OCI-LY7 (cell line): ENCODE data around the gene NLGN1. TPM values are rescaled to one million over a fixed set of nuclear protein-coding genes. Genes with fewer than 3 reads are reported as not detected.

ENCODE experiments used
- BruUV-seq: library from RNA; stranded (reverse); fragments of 400-500 nt; replicated peaks from 2 replicates; lab custom pipeline; 2021; lab: Mats Ljungman, UMichigan
- CTCF ChIA-PET: fragments of 300-600 bp; sonication (Branson Sonifier 250); formaldehyde crosslinking; loops from one replicate; lab custom pipeline; 2022; ENCODE audit warnings: antibody characterized with exemption; ENCODE audit not compliant: unreplicated experiment; lab: Charles Lee
- POLR2A ChIA-PET: fragments of 300-600 bp; sonication (Branson Sonifier 250); formaldehyde crosslinking; loops from one replicate; lab custom pipeline; 2022; ENCODE audit warnings: antibody characterized with exemption; lab: Charles Lee
- DNase-seq: peaks from one replicate; pipeline ENCODE4 v3.0.0-alpha.2; 2015; ENCODE audit warnings: low spot score
- H2AFZ ChIP-seq: fragments of 200-600 bp; sonication (generic), shearing (Covaris generic); 2 replicates; pipeline ENCODE4 v1.6.1; 2014; ENCODE audit warnings: mild to moderate bottlenecking, antibody characterized with exemption, low read length, moderate library complexity
- H3K27ac ChIP-seq: fragments of 200-600 bp; sonication (generic); 2 replicates; pipeline ENCODE4 v1.5.1; 2014; ENCODE audit warnings: mixed run types, low read depth, mild to moderate bottlenecking, moderate library complexity, low read length, inconsistent platforms; ENCODE audit not compliant: poor library complexity, severe bottlenecking
- H3K36me3 ChIP-seq: fragments of 200-600 bp; sonication (generic); 2 replicates; pipeline ENCODE4 v1.6.1; 2014; ENCODE audit warnings: mild to moderate bottlenecking, antibody characterized with exemption, low read length, moderate library complexity, mixed read lengths; ENCODE audit not compliant: insufficient read depth
- H3K4me1 ChIP-seq: fragments of 200-600 bp; sonication (generic); 2 replicates; pipeline ENCODE4 v1.5.1; 2014; ENCODE audit warnings: mild to moderate bottlenecking, low read length; ENCODE audit not compliant: insufficient read depth, poor library complexity, severe bottlenecking
- H3K4me2 ChIP-seq: fragments of 200-600 bp; sonication (generic); 2 replicates; pipeline ENCODE4 v1.6.1; 2014; ENCODE audit warnings: mild to moderate bottlenecking, low read length
- H3K4me3 ChIP-seq: fragments of 200-600 bp; sonication (generic); 2 replicates; pipeline ENCODE4 v1.5.1; 2014; ENCODE audit warnings: mild to moderate bottlenecking, low read depth, low read length; ENCODE audit not compliant: poor library complexity, severe bottlenecking
- H3K79me2 ChIP-seq: fragments of 200-600 bp; sonication (generic); 2 replicates; pipeline ENCODE4 v1.6.1; 2016; ENCODE audit warnings: low read depth, mild to moderate bottlenecking, low read length, moderate library complexity, mixed read lengths; ENCODE audit not compliant: insufficient read depth
- H3K9me2 ChIP-seq: fragments of 200-600 bp; sonication (generic); 2 replicates; pipeline ENCODE4 v1.6.1; 2016; ENCODE audit warnings: mild to moderate bottlenecking, low read length, mixed read lengths; ENCODE audit not compliant: insufficient read depth
- H3K9me3 ChIP-seq: fragments of 200-600 bp; sonication (generic); 2 replicates; pipeline ENCODE4 v1.6.1; 2014; ENCODE audit warnings: mild to moderate bottlenecking, mixed run types, low read length, mixed read lengths
- H4K20me1 ChIP-seq: fragments of 200-600 bp; sonication (generic); 2 replicates; pipeline ENCODE4 v1.6.1; 2014; ENCODE audit warnings: mild to moderate bottlenecking, antibody characterized with exemption, low read length, moderate library complexity, mixed read lengths; ENCODE audit not compliant: insufficient read depth
- CTCF ChIP-seq: fragments of 200-600 bp; sonication (generic); conservative IDR thresholded peaks from 2 replicates; pipeline ENCODE4 v1.5.1; 2014; ENCODE audit warnings: mild to moderate bottlenecking, antibody characterized with exemption, low read length, moderate library complexity, mixed read lengths
- EZH2phosphoT487 ChIP-seq: fragments of 200-600 bp; sonication (generic); IDR thresholded peaks from 2 replicates; pipeline ENCODE4 v1.6.1; 2018; ENCODE audit warnings: low read depth, borderline replicate concordance, mild to moderate bottlenecking, mixed run types, antibody characterized with exemption, low read length, moderate library complexity, mixed read lengths
- intact Hi-C: fragments of 100-400 bp; cut with micrococcal nuclease; formaldehyde crosslinking; loops from one replicate; pipeline ENCODE4 v1.10.0; 2022; ENCODE audit not compliant: unreplicated experiment
- total RNA-seq, 2 experiments: library from RNA; depleted of rRNA in 1 of 2; stranded (reverse); fragments of >200 nt in 1 of 2; shearing (Covaris generic) in 1 of 2; gene quantifications; 2 replicates each; pipeline ENCODE4 v1.2.3, GENCODE V29; 2014 to 2022

NLGN1 gene
- total RNA-seq, 2 experiments from 2014 or later = not detected

GRCh38 chr3:173839859-173840258 is 442.3 kb downstream of the NLGN1 start:
- POLR2A ChIA-PET = interaction anchor here (0.7 kb wide), 2 partner anchors 14 to 204 kb away, joined by 3 read pairs; no protein-coding TSS in a partner anchor
- Histone ChIP-seq H3K27ac (no peak overlapping the region), H4K20me1 (no peaks in the 10 kb centered on the region), H3K36me3 (no peaks in the 10 kb centered on the region), H3K9me2 (no peaks in the 10 kb centered on the region), H3K4me3 (no peak overlapping the region), H3K4me1 (no peaks in the 10 kb centered on the region), H3K9me3 (no peaks in the 10 kb centered on the region), H3K79me2 (no peaks in the 10 kb centered on the region), H2AFZ (no peak overlapping the region), H3K4me2 (no peak overlapping the region)
- intact Hi-C loops = no loop called here
- DNase-seq = no peak
- TF ChIP-seq EZH2phosphoT487 (no peak), CTCF (no peak)
- CTCF ChIA-PET = no interaction called here
- no TSS peak for BruUV-seq

GRCh38 chr3:173841334-173841733 is 443.8 kb downstream of the NLGN1 start:
- no peak for DNase-seq
- H3K4me2 ChIP-seq = no peak overlapping the region
- TF ChIP-seq EZH2phosphoT487 (no peak), CTCF (no peak)
- ChIA-PET CTCF (no interaction called here), POLR2A (no interaction called here)
- no peaks in the 10 kb centered on the region for H3K4me1 ChIP-seq
- no peaks in the 10 kb centered on the region for H3K36me3 ChIP-seq
- intact Hi-C loops = no loop called here
- no peak overlapping the region for H3K4me3 ChIP-seq
- H2AFZ ChIP-seq = no peak overlapping the region
- H3K9me3 ChIP-seq = no peaks in the 10 kb centered on the region
- H3K27ac ChIP-seq = no peak overlapping the region
- no peaks in the 10 kb centered on the region for H3K9me2 ChIP-seq
- BruUV-seq = no TSS peak
- no peaks in the 10 kb centered on the region for H4K20me1 ChIP-seq
- H3K79me2 ChIP-seq = no peaks in the 10 kb centered on the region

- TF ChIP-seq EZH2phosphoT487 = no peak
These were observed 445.5 kb downstream of the NLGN1 start for GRCh38 chr3:173843060-173843459.

More at GRCh38 chr3:173843060-173843459, 445.5 kb downstream of the NLGN1 start:
- Histone ChIP-seq H3K79me2 (no peaks in the 10 kb centered on the region), H3K27ac (no peak overlapping the region), H3K4me1 (no peaks in the 10 kb centered on the region), H4K20me1 (no peaks in the 10 kb centered on the region), H3K9me2 (no peaks in the 10 kb centered on the region), H2AFZ (no peak overlapping the region), H3K9me3 (no peaks in the 10 kb centered on the region), H3K36me3 (no peaks in the 10 kb centered on the region), H3K4me2 (no peak overlapping the region), H3K4me3 (no peak overlapping the region)
- DNase-seq = no peak
- ChIA-PET CTCF (no interaction called here), POLR2A (interaction anchor here (0.7 kb wide), 1 partner anchor 1868 kb away, joined by 3 read pairs; no protein-coding TSS in a partner anchor)
- intact Hi-C loops = no loop called here
- BruUV-seq = no TSS peak
